ENCODE measurements around the gene PLEKHO2. TPM values are rescaled to one million over a fixed set of nuclear protein-coding genes. Genes with fewer than 3 reads are reported as not detected.
A peak's percentile ranks its signal among the peaks of the same experiment; 100 is the strongest.

Gene PLEKHO2
- total and polyA plus RNA-seq, 10 of the 15 experiments (the other 5 are each of a cell fraction or from before 2014, with no cell fraction given): 1.4 to 25.6 (median 20.5) TPM

- Histone ChIP-seq H3K9me3 (replicated peaks; ENCODE audit: control insufficient read depth, insufficient read depth, low read length) (no peaks in the 10 kb centered on the region), H3K27ac (ENCODE audit: control insufficient read depth, insufficient read depth) (peak overlapping the region; percentile 58), H3K4me2 (ENCODE audit: control insufficient read depth, insufficient read depth) (peak overlapping the region; percentile 99), H4K20me1 (ENCODE audit: control insufficient read depth, insufficient read depth) (no peaks in the 10 kb centered on the region), H3K36me3 (ENCODE audit: control insufficient read depth in 2 of 2, insufficient read depth in 2 of 2, low read length in 1 of 2) (peaks cover 5 to 14% of the 10 kb centered on the region in 2 experiments), H3K4me1 (ENCODE audit: control insufficient read depth, insufficient read depth, low read length) (peaks cover 22% of the 10 kb centered on the region), H3K9ac (ENCODE audit: control insufficient read depth, insufficient read depth, low read length) (peak overlapping the region; percentile 46; the same call in 1 of the 2 replicates), H3K27me3 (replicated peaks in 1 of 2; ENCODE audit: control insufficient read depth in 2 of 2, insufficient read depth in 2 of 2, low read length in 1 of 2) (no peaks in the 10 kb centered on the region), H2AFZ (ENCODE audit: control insufficient read depth, low read depth, low read length) (no peak overlapping the region), H3K79me2 (ENCODE audit: control insufficient read depth, insufficient read depth, low read length) (peaks cover 67% of the 10 kb centered on the region), H3K4me3 (peak overlapping the region; percentile 99; the same call in 1 of the 2 replicates)
- ChIA-PET RAD21 (ENCODE audit: unreplicated experiment) (interaction anchor here (5.6 to 6.8 kb wide), 2 partner anchors 35 to 45 kb away, joined by 56 to 129 read pairs; no protein-coding TSS in a partner anchor), POLR2A (interaction anchor here (0.5 to 5.3 kb wide), 8 partner anchors 11 to 115 kb away, joined by 3 to 127 read pairs (median 7); no protein-coding TSS in a partner anchor), SMC1A (ENCODE audit: uncharacterized antibody, unreplicated experiment) (interaction anchor here (0.8 to 6.5 kb wide), 10 partner anchors 11 to 66 kb away, joined by 3 to 116 read pairs (median 4); no protein-coding TSS in a partner anchor), CTCF (interaction anchor here (0.6 to 4.0 kb wide), 7 partner anchors 12 to 132 kb away, joined by 3 to 29 read pairs (median 5); no protein-coding TSS in a partner anchor)
- no TSS peak for BruUV-seq (replicated peaks)
- no peak for DNase-seq (ENCODE audit: low read depth, low spot score)
- TF ChIP-seq BCL3 (IDR thresholded peaks at IDR 0.05; ENCODE audit: borderline replicate concordance, insufficient read depth, low read depth, low read length, poor library complexity, severe bottlenecking): no peak
- TF ChIP-seq, protein P1, sequence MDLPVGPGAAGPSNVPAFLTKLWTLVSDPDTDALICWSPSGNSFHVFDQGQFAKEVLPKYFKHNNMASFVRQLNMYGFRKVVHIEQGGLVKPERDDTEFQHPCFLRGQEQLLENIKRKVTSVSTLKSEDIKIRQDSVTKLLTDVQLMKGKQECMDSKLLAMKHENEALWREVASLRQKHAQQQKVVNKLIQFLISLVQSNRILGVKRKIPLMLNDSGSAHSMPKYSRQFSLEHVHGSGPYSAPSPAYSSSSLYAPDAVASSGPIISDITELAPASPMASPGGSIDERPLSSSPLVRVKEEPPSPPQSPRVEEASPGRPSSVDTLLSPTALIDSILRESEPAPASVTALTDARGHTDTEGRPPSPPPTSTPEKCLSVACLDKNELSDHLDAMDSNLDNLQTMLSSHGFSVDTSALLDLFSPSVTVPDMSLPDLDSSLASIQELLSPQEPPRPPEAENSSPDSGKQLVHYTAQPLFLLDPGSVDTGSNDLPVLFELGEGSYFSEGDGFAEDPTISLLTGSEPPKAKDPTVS (IDR thresholded peaks at IDR 0.05; ENCODE audit: low read depth, low read length): no peak
- no peak for TF ChIP-seq EED (IDR thresholded peaks at IDR 0.05; ENCODE audit: low read depth)
- TF ChIP-seq ZNF592 (IDR thresholded peaks at IDR 0.05): no peak
- 0 out of 2 replicates have a peak, but pooled peaks have one; percentile 2 for TF ChIP-seq IKZF1 (conservative IDR thresholded peaks at IDR 0.05)
- TF ChIP-seq FOXM1 (IDR thresholded peaks at IDR 0.05; ENCODE audit: low read depth, low read length): no peak
- TF ChIP-seq STAT1 (conservative IDR thresholded peaks at IDR 0.05): no peak
- no peak for TF ChIP-seq SKIL (IDR thresholded peaks at IDR 0.05; ENCODE audit: low read depth, poor library complexity, severe bottlenecking)
- ATAC-seq: no peak
- 30% methylated on average over 3 of the region's 3 CpGs for WGBS (ENCODE audit: insufficient coverage, insufficient replicate concordance, low lambda C conversion rate, missing lambda C conversion rate)
- intact Hi-C loops (cut with micrococcal nuclease; ENCODE audit: unreplicated experiment) (no loop called here), in situ Hi-C loops (cut with MboI) (no loop called here)
- no peak for FAIRE-seq
These were observed 5.7 kb downstream of the PLEKHO2 start for GRCh38 chr15:64847448-64847847.
